Tibial artery (tissue), 4 donors: ENCODE data around the gene SEC14L6.

ENCODE experiments used
- DNase-seq, 2 donors: peaks; one replicate each; pipeline ENCODE4 v3.0.0-alpha.2; 2019
- H3K27ac ChIP-seq, 2 donors: fragments of 200-600 bp; sonication (generic) in 1 of 2; 1 replicate in 1 of 2; 2 replicates in 1 of 2; pipeline ENCODE4 v1.5.1; 2018 to 2019; ENCODE audit warnings: mild to moderate bottlenecking in 1 of 2
- H3K27me3 ChIP-seq, 2 donors: fragments of 200-600 bp; sonication (generic) in 1 of 2; one replicate each; pipeline versions ENCODE4 v1.5.1 to v1.6.0; 2016 to 2019
- H3K36me3 ChIP-seq, 3 donors: fragments of 200-600 bp; sonication (generic) in 2 of 3; one replicate each; pipeline ENCODE4 v1.5.1; 2016 to 2019; ENCODE audit warnings: mild to moderate bottlenecking in 2 of 3
- H3K4me1 ChIP-seq, 4 donors: fragments of 200-600 bp; sonication (generic) in 2 of 4; 1 replicate in 3 of 4; 2 replicates in 1 of 4; pipeline ENCODE4 v1.5.1; 2016 to 2019
- H3K4me3 ChIP-seq, 2 donors: fragments of 200-600 bp; sonication (generic) in 1 of 2; 1 replicate in 1 of 2; 2 replicates in 1 of 2; pipeline ENCODE4 v1.5.1; 2018 to 2019; ENCODE audit warnings: mild to moderate bottlenecking in 2 of 2
- H3K9me3 ChIP-seq, 3 donors: fragments of 200-600 bp; sonication (generic) in 1 of 3; one replicate each; pipeline ENCODE4 v1.5.1; 2016 to 2019
- CTCF ChIP-seq, 2 experiments: fragments of 200-600 bp in 1 of 2; fragments of 450-650 bp in 1 of 2; IDR thresholded peaks; one replicate each; pipeline ENCODE4 v1.5.1; 2017 to 2019; ENCODE audit warnings: antibody characterized with exemption in 2 of 2, mild to moderate bottlenecking in 1 of 2, moderate library complexity in 1 of 2
- intact Hi-C: fragments of 100-400 bp; cut with DNase I; formaldehyde crosslinking; loops from one replicate; pipeline ENCODE4 v1.15.0; 2023; ENCODE audit warnings: low total_unique reads

The SEC14L6 gene

DNA sequence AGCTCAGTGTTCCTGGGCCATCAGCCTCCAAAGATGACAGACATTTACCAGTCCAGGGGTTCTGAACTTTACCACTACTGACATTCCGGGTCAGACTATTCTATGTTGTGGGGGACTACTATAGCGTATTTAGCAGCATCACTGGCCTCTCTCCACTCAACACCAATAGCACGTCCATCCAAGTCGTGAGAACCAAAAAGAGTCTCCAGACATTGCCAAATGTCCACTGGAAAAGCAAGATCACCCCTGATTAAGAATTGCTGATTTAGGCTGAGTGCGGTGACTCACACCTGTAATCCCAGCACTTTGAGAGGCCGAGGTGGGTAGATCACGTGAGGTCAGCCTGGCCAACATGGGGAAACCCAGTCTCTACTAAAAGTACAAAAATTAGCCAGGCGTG is 39.9 kb upstream of the SEC14L6 start:
- Histone ChIP-seq H3K27me3 (no peaks in the 10 kb centered on the region), H3K36me3 (peaks cover 79 to 84% (median 80%) of the 10 kb centered on the region in 3 donors), H3K4me3 (no peak overlapping the region), H3K9me3 (no peaks in the 10 kb centered on the region), H3K27ac (no peak overlapping the region), H3K4me1 (peaks cover 0 to 19% (median 14%) of the 10 kb centered on the region in 4 donors)
- DNase-seq, result no peak
- intact Hi-C loops, result no loop called here
- no peak for TF ChIP-seq CTCF (IDR thresholded peaks at IDR 0.05)

DNA sequence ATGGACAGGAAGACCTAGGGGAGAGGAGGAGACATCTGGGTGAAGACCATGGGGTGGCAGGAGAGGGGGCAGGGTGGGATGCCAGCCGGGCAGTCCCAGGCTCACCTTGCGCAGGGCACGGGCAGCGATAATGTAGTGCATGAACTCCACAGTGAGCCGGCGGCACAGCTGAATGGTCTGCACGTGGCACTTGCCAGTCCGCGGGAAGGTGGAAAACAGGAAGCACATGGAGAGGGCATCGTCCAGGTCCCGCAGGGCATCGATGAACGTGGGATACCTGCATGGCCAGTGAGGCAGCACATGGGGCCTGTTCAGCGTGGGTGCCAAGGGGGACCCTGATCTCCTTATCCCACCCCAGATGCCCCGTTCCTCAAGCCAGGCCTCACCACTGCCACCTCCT is 37.9 kb upstream of the SEC14L6 start:
- no peak for TF ChIP-seq CTCF (IDR thresholded peaks at IDR 0.05)
- Histone ChIP-seq H3K4me3 (no peak overlapping the region), H3K4me1 (peaks cover 0 to under 1% (median 0%) of the 10 kb centered on the region in 4 donors), H3K36me3 (peaks cover 98 to 100% (median 99%) of the 10 kb centered on the region in 3 donors), H3K27ac (no peak overlapping the region), H3K27me3 (no peaks in the 10 kb centered on the region), H3K9me3 (no peaks in the 10 kb centered on the region)
- intact Hi-C loops, result no loop called here
- no peak for DNase-seq

DNA sequence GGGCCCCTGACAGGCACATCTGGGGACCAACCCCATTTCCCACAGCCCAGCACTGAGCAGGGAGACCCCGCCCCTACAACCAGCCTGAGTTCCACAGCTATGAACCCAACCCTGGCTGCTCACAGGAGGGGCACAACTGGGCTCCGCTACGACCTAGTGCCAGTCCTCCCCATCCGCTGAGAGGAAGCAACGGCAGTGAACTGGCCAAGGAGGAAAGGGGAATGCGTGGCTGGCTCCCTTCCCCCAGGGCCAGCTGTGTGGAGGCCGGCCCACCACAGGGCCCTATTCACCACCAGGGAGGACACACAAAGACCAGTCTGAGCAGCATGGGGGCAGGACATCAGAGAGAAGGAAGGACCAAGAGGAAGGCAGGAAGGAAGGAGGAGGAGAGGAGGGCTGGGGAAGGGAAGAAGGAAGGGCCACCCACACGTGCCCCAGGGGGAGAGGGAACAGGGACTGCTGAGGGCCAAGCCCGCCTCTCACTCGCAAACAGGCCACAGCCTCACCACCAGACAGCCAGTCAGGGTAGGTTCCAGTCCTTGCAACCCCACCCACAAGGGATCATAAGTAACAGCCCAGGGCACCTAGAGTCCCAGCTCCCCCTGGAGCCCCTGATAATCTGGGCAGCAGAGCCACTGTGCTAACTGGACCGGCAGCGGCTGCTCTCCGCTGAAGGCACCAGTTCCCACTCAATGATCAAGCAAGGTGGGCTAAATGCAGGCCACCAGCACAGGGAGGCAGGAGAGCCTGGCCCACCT is 36.4 kb upstream of the SEC14L6 start:
- H3K9me3 ChIP-seq, result no peaks in the 10 kb centered on the region
- TF ChIP-seq CTCF (IDR thresholded peaks at IDR 0.05), result no peak
- intact Hi-C loops, result no loop called here
- no peak overlapping the region for H3K4me3 ChIP-seq
- no peak overlapping the region for H3K27ac ChIP-seq
- H3K36me3 ChIP-seq, result peaks cover 98 to 100% (median 100%) of the 10 kb centered on the region in 3 donors
- no peaks in the 10 kb centered on the region for H3K27me3 ChIP-seq
- no peak for DNase-seq
- no peaks in the 10 kb centered on the region for H3K4me1 ChIP-seq

DNA sequence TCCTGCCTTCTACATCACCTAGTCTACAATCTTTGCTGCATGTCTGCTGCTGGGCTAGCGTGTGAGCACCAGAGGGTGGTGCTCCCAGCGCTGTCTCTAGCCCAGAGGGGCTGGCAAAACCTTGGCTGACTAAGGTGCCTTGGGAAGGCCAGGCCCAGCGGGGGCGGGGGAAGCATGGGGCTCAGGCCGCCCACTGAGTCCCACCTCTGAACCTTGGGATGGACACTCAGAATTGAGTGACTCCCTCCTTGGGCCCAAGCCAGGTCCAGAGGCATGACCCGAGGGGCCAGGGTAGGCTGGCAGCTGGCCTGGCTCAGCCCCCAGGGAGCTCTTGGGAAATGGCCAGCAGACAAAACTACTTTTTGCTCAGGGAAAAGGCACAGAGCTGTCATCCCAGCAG is 35.5 kb upstream of the SEC14L6 start:
- no peaks in the 10 kb centered on the region for H3K27me3 ChIP-seq
- no peaks in the 10 kb centered on the region for H3K9me3 ChIP-seq
- H3K27ac ChIP-seq, result no peak overlapping the region
- TF ChIP-seq CTCF (IDR thresholded peaks at IDR 0.05), result no peak
- intact Hi-C loops, result no loop called here
- DNase-seq, result no peak
- peaks cover 98 to 100% (median 100%) of the 10 kb centered on the region in 3 donors for H3K36me3 ChIP-seq
- H3K4me3 ChIP-seq, result no peak overlapping the region
- H3K4me1 ChIP-seq, result no peaks in the 10 kb centered on the region

GRCh38 chr22:30580896-30581295 is 34.4 kb upstream of the SEC14L6 start:
- Histone ChIP-seq H3K36me3 (peaks cover 98 to 100% (median 98%) of the 10 kb centered on the region in 3 donors), H3K4me1 (peaks cover 0 to 7% (median 2%) of the 10 kb centered on the region in 4 donors), H3K27me3 (no peaks in the 10 kb centered on the region), H3K9me3 (no peaks in the 10 kb centered on the region), H3K27ac (no peak overlapping the region), H3K4me3 (no peak overlapping the region)
- DNase-seq, result no peak
- TF ChIP-seq CTCF (IDR thresholded peaks at IDR 0.05), result no peak
- intact Hi-C loops, result no loop called here
